Hindlimb muscle (tissue), 1 donor: ENCODE results near the gene UBAP1L. TPM values are rescaled to one million over a fixed set of nuclear protein-coding genes. Genes with fewer than 3 reads are reported as not detected.

ENCODE experiments used
- polyA plus RNA-seq: library from polyadenylated mRNA; unstranded; fragments of 120-200 nt; gene quantifications from one replicate; pipeline ENCODE4 v1.2.1, GENCODE V29; 2013; ENCODE audit not compliant: insufficient read length

Gene UBAP1L
- polyA plus RNA-seq, 1 donor = 6.4 TPM

Other genes starting within 250 kb of the UBAP1L start
- 6.1 TPM for gene ANKDD1A, start 203.3 kb downstream of the UBAP1L start, polyA plus RNA-seq
- gene SPG21, start 125.3 kb downstream of the UBAP1L start, polyA plus RNA-seq = 75.3 TPM
- 10.3 TPM for gene MTFMT, start 85.6 kb downstream of the UBAP1L start, polyA plus RNA-seq
- 2.4 TPM for gene SLC51B, start 69.8 kb downstream of the UBAP1L start, polyA plus RNA-seq
- gene RASL12, start 47.2 kb downstream of the UBAP1L start, polyA plus RNA-seq = 14.1 TPM
- gene KBTBD13, start 38.5 kb downstream of the UBAP1L start, polyA plus RNA-seq = 1.7 TPM
- 25.7 TPM for gene PDCD7, start 18.6 kb upstream of the UBAP1L start, polyA plus RNA-seq
- 43.9 TPM for gene CLPX, start 70.1 kb upstream of the UBAP1L start, polyA plus RNA-seq
- 20.6 TPM for gene CILP, start 96.3 kb upstream of the UBAP1L start, polyA plus RNA-seq
- gene PARP16, start 171.7 kb upstream of the UBAP1L start, polyA plus RNA-seq = 11.9 TPM
- not detected for gene RNU5A-1, start 180.9 kb upstream of the UBAP1L start, polyA plus RNA-seq
- not detected for gene RNU5B-1, start 189.5 kb upstream of the UBAP1L start, polyA plus RNA-seq